Measurements from ENCODE around the gene TGFB1. TPM values are rescaled to one million over a fixed set of nuclear protein-coding genes. Genes with fewer than 3 reads are reported as not detected.
A peak's percentile ranks its signal among the peaks of the same experiment; 100 is the strongest.

TGFB1 gene
- total RNA-seq, 2 donors from 2014 or later, result 7.4 to 14.7 TPM

DNA sequence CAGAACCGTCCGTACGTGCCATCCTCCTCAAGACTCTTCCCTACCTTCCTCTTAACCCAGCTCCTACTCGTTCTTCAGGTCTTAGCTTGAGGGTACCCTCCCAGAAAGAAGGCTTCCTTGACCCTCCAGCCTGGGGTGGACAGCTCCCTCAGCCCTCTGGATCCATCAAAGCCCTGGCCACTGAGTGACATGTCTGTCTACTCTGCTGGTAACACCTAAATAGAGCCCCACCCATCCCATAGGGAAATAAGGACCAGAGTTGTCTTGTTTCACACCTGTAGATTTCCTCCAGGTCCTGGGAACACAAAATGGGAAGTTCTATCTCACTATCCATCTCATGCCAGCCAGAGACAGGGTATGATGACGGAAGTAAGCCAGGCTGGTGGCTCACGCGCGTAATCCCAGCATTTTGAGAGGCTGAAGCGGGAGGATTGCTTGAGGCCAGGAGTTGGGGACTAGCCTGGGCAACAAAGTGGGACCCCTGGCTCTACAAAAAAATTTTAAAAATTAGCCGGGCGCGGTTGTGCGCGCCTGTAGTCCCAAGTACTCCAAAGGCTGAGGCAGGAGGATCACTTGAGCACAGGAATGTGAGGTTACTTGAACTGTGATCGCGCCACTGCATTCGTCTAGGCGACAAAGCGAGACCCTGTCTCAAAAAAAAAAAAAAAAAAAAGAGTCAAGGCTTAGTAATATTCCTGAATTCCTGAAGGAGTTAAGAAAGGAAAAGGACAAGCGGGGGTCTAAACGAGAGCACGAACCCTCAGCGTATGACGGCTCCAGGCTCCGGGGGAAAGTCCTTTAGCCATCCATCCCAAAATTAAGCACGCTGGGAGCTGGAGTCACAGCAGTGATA lies 44.3 kb downstream of the TGFB1 start:
- intact Hi-C loops (cut with DNase I, micrococcal nuclease), result loop anchor here in 1 of 2 donors (10.0 kb wide), 1 partner anchor 105 kb away; no protein-coding TSS in a partner anchor
- DNase-seq (peak in 1 of 2 donors; percentile 42), ATAC-seq (peak; percentile 63)

DNA sequence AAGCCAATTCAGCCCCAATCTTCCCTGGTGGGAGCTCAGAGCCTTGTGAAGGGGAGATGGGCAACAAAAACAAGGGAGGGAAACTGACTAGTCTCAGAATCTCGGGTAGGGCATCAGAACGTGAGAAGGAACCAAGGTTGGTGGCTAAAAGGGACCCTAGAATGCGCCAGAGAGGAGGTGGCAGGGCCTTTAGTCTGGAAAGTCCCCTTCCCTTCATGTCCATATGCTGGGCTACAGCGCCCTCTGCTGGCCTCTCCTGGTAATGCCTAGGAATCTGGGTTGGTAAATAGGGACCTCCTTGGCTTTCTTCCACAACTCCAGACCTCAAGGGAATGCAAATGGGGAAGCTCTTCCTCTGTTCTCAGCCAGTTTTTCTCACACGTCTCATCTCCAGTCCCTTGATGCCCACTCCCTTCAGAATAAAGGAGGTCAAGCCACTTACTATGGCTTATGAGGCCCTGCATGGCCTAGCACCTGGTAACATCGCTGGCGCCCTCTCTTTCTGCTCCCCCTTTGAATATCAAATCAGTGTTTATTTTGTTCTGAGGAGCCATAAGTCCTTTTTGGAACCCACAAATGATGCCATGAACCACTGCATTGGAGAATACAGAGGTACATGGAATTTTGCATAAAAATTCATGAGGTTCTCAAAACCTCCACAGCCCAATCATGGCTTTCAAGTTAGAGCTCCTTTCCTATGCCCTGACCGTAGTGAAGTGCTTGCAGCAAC lies 45.1 kb downstream of the TGFB1 start:
- ATAC-seq (peak; percentile 54), DNase-seq (peak; percentile 86 to 96)
- intact Hi-C loops (cut with DNase I, micrococcal nuclease), result loop anchor here in 1 of 2 donors (10.0 kb wide), 1 partner anchor 104 kb away; no protein-coding TSS in a partner anchor

DNA sequence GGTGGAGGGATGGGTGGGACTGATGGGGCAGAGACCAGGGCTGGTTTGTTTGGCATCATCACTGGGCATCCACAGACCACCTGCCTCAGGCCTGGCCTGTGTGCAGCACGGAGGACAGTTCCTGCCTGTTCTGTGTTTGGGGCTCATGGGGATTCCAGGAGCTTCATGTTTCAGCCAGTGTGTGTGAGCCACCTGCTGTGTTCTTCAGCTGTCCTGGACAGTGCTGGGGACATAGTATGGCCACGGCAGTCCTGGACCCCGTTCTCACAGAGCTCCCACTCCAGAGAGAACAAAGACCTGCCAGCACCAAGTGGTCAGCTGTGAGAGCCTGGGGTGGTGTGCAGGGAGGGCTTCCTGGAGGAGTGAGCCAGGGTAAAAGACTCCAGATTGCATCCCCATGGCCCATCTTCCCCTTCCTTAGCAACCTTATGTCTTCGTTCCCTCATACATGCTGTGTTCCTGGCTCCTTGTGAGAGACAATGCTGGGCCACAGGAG lies 45.7 kb downstream of the TGFB1 start:
- intact Hi-C loops (cut with DNase I, micrococcal nuclease), result loop anchor here in 1 of 2 donors (10.0 kb wide), 1 partner anchor 103 kb away; no protein-coding TSS in a partner anchor
- ATAC-seq (no peak), DNase-seq (no peak)

DNA sequence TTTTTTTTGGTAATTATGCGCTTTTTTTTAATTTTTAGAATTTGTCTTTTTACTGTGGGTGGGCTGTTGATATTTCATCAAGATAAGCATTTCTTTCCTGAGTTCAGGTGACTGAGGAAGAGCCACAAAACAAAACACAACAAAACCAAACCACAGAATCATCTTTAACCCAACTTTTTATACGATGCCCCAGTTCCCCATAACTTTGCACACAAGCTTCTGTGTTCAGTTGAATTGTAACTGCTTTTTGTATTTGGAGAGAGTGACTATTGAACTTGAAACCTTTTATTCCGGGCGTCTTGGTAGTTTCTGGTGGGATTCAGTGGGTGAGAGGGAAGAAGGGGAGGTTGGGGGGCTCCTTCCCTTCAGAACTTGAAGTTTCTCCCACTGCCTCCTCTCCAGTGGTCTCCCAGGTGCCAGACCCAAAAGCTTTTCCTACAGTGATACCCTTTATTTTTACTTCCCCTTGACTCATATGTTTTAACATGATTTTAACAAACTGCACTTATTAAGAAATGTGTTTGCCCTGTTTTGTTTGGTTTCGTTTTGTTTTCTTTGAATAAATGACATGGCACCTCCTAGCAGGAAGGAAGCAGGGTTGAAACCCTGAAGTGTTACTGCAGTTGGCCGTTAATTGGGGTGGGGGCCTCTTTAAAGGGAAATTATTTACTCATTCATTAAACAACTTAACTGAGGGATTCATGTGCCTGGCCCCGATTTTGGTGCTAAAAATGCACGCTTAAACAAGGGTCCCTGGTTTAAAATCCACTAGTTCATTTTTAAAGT lies 46.4 kb downstream of the TGFB1 start:
- no peak for ATAC-seq
- DNase-seq, result no peak
- intact Hi-C loops (cut with DNase I, micrococcal nuclease), result loop anchor here in 1 of 2 donors (10.0 kb wide), 1 partner anchor 102 kb away; no protein-coding TSS in a partner anchor

DNA sequence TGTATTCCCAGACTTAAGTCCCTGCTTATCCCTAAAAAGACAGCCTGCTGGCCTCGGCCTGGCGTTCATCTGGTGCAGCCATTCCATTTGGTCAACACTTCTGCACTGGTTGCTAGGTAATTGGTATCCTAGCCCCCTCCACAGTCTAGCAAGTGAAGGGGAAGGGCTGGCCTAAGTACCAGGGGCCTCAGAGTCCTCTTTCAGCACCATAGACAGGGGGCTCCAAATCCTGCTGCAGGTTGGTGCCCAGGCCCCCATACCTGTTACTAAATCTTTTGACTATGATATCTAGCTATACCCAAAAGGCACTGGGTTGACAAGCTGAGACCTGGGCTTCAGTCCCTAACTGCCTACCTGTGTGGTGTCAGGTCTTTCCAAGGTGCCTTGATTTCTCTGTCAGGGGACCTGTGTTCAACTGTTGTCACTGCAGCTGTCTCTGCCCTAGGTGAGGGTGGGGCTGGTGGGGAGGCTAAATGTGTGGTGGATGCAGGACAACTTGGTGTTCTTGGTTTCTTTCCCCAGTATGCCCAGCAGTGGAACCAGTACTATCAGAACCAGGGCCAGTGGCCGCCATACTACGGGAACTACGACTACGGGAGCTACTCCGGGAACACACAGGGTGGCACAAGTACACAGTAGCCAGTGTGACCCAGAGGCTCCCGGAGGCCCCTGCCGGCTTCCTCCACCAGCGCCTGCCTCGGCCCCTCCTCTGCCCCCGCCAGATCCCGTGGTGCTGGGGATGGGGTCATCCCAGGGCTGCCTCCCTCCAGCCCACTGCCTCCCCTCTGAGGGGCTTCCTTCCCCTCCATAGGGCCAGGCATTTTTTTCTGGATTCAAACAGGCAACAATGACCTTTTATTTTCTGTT lies 47.6 kb downstream of the TGFB1 start:
- intact Hi-C loops (cut with DNase I, micrococcal nuclease), result loop anchor here in 1 of 2 donors (10.0 kb wide), 1 partner anchor 101 kb away; no protein-coding TSS in a partner anchor
- DNase-seq (no peak), ATAC-seq (no peak)

DNA sequence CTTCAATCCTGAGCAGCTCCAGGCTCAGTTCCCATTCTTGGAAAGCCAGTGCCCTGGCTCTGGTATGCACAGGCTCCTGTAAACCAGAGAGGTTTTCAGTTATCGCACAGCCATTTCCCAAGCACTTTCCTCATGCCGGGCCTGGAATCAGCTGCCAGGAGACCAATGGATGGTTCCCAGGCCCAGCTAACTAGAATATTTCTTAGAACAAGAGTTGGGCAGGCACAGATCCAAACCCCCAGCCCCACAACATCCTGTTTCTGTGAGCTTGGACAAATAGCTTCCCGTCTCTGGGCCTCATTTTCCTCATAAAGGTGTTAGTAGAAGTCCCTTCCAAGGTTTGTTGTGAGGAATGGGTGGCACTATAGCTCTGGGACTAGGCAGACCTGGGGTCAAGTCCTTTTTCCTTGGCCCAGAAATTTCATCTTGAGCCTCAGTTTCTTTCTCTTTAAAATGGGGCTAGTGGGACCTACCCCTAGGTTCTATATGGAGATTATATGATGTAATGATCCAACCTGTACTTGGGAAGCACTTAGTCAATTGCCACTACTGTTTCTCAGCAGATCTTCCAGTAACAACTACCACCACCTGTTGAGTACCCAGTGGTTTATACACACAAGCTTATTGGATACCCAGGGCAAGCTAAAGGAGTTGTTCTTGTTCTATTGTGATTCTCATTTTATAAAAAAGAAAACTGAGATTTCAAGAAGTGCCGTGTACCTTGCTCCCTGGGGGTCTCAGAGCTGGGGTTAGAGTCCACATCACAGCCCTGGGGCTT lies 48.8 kb downstream of the TGFB1 start:
- ATAC-seq (no peak), DNase-seq (no peak)
- intact Hi-C loops (cut with DNase I, micrococcal nuclease), result loop anchor here in 1 of 2 donors (10.0 kb wide), 1 partner anchor 100 kb away; no protein-coding TSS in a partner anchor

DNA sequence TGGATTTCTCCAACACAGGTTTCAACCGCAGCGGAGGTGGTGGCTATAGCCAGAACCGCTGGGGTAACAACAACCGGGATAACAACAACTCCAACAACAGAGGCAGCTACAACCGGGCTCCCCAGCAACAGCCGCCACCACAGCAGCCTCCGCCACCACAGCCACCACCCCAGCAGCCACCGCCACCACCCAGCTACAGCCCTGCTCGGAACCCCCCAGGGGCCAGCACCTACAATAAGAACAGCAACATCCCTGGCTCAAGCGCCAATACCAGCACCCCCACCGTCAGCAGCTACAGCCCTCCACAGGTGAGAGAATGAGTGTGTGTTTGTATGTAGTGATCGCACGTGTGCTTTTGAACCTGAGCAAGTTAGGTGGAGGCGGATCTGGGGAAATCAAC lies 49.8 kb downstream of the TGFB1 start:
- ATAC-seq (no peak), DNase-seq (no peak)
- intact Hi-C loops (cut with DNase I, micrococcal nuclease), result loop anchor here in 1 of 2 donors (10.0 kb wide), 1 partner anchor 99 kb away; no protein-coding TSS in a partner anchor

DNA sequence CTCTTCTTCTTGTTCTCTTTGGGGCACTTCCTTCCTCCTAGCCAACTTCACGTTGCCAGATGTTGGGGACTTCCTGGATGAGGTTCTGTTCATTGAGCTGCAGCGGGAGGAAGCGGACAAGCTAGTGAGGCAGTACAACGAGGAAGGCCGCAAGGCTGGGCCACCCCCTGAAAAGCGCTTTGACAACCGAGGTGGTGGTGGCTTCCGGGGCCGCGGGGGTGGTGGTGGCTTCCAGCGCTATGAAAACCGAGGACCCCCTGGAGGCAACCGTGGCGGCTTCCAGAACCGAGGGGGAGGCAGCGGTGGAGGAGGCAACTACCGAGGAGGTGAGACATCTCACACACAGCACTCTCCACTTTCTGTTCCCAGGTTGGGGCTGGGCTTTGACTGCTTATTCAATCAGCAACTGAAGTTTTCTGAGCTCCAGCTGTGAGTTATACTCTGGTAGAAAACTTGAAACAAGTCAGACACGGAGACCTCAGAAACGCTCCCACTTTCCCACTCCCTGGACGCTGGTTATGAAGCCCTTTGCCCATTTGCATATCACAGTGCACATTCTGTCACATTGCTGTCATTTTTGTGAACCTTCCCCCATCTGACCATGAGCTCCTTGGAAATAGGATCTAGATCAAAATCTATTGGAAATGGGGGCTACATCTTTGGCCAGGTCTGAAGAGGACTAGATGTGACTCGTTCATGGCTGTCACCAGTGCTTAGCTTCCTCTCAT lies 50.9 kb downstream of the TGFB1 start:
- peak; percentile 43 to 47 for DNase-seq
- intact Hi-C loops (cut with DNase I, micrococcal nuclease), result loop anchor here in 1 of 2 donors (10.0 kb wide), 1 partner anchor 98 kb away; no protein-coding TSS in a partner anchor
- no peak for ATAC-seq

DNA sequence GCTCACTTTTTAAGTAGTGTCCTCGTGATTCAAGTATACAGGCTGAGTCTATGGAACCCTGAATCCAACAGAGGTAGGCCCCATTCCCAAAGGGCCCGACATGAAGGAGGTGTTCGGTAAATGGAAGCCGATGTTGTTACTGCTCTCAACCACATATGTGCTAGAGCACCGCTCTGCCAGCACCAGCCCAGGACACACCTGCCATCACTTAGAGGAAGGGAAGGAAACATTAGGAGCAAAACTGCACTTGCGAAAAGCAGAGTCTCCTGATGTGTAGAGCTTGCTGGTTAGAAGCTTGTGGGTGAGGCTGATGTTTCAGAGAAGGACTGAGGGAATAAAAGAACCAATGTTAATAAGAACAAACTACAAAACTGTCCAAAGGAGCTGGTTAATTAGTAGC lies 53.2 kb downstream of the TGFB1 start:
- no peak for ATAC-seq
- intact Hi-C loops (cut with DNase I, micrococcal nuclease), result loop anchor here in 1 of 2 donors (10.0 kb wide), 1 partner anchor 96 kb away; no protein-coding TSS in a partner anchor
- DNase-seq, result no peak

DNA sequence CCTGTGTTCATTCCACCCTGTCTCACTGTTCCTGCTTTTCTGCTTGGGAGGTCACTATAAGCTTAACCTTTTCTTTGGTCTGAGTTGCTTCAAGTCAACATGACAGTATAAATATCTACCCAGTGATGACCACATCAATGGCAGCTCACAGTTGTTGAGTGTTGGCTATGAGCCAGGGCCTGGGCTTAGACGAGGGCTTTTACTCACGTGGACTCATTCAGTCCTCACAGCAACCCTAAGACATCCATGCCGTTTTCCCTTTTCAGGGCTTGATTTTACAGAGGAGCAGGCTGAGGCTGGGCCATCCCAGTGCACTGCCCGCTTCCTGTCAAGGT lies 54.0 kb downstream of the TGFB1 start:
- ATAC-seq (peak; percentile 4), DNase-seq (peak; percentile 46 to 57)
- intact Hi-C loops (cut with DNase I, micrococcal nuclease), result loop anchor here in 1 of 2 donors (10.0 kb wide), 1 partner anchor 95 kb away; no protein-coding TSS in a partner anchor

DNA sequence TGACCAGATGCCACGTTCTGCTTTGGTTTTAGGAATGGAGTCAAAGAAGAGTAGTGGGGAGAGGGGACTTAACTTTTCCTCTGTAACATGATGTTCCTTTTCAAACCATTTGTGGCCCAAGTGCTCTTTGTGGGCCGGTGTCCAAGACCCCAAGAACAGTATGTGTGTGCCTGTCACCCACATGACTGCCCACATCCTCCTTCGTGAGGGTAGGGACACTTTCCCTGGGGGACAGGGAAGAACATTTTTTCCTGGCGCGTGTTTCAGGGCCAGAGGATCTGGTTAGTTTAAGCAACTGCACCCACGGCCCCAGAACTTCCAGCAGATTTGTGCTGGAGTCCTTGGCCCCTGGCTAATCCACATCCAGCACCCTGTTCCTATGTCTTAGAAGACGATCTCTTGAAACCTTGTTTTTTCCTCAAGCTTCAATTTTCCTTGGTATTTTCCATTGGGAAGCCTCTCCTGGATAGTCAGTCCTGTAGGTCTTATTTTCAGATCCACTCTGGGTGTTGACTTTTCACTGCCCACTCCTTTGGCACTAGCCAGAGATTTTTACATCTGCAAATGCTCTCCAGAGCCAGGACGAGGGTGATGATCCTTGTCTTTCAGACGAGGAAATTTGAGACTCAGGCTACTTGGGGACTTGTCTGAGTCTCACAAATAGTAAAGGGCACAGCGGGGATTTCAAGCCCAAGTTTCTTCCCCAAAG lies 54.5 kb downstream of the TGFB1 start:
- DNase-seq (peak in 1 of 2 donors; percentile 55), ATAC-seq (no peak)
- intact Hi-C loops (cut with DNase I, micrococcal nuclease), result no loop called here

DNA sequence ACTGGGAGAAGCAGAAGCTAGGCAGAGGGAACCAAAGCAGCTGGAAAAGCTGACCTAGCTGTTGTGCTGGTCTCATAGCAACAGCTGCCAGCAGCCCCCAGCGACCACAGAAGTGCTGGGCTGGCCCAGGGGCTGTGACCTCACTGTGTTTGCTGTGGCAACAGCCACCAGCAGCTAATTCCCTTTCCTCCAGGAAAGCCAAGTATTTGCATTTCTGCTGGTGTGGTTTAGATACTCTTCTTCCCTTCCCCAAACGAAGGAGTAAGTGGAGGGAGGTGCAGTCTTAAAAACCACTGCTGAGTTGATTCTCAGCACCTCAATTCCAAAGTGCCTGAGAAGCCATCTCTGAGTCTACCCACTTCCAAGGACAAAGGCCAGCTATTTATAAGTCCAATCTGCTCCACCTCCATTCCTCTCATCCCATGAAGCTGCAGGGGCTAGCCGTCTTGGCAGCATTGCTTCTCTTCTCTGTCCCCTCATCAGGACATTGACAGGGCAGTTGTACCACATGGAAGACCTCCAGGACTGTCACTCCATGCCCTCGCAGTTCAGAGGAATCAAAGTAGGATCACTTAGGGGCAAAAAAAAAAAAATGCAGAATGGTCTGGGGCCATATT lies 55.3 kb downstream of the TGFB1 start:
- peak; percentile 49 for ATAC-seq
- intact Hi-C loops (cut with DNase I, micrococcal nuclease), result no loop called here
- DNase-seq, result peak; percentile 57 to 75

DNA sequence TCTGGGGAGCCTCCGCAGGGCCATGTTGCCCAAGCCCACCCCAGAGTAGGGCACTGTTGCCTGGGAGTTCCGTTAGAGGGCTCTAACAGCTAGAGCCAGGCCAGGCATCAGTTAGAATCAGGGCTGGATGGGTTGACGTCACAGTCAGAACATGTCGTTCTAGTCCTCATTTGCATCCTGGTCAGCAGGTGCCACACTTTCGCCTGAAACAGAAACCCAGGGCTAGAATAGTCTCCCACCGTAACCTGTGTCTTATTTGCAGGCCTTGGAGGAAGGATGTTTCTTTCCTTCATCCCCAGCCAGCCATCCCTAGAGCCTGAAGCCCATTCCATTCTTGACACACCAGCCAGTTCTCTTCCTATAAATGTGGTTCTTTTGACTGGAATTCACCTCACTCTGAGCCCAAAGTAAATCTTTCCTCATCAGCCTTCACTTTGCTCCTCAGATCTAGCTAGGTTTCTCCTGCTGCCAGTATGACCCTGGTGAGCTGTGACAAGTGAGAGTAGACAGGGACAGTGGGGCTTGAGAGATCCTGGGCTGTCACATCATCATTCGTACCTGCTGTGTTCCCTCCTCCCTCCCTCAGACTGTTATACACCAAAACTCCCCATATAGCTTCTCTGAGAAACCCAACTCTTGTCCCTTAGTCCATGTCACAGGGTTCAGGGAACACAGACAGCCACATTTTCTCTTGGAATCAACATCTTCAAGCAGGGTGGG lies 55.9 kb downstream of the TGFB1 start:
- DNase-seq (peak in 1 of 2 donors; percentile 64), ATAC-seq (peak; percentile 18)
- intact Hi-C loops (cut with DNase I, micrococcal nuclease), result no loop called here

DNA sequence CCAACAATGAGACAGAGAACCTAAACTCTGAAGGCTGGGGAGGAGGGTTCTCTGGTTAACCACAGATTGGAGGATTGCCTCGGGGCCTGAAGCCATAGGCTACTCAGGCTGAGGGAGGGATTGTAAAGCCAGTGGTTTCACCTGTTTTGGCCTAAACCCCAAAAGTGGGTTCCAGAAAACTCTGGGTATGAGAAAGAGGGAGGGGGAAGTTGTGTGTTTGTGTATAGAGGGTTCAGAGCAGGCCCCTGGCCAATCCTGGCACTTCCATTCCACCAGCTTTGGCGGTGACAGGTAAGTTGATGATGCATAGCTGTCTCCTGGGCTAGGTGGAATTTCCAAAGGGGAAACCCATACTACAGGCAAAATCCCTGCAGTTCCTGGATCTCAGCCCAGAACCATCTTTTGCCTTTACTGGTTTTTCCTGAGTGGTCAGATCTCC lies 57.3 kb downstream of the TGFB1 start:
- ATAC-seq, result no peak
- intact Hi-C loops (cut with DNase I, micrococcal nuclease), result no loop called here
- DNase-seq, result no peak

All from left colon (tissue), 2 donors.